H1 (cell line): ENCODE measurements around the gene MUS81. TPM values are rescaled to one million over a fixed set of nuclear protein-coding genes. Genes with fewer than 3 reads are reported as not detected.

Source experiments
- CTCF ChIA-PET: fragments of 300-600 bp; sonication (Branson Sonifier 250); formaldehyde crosslinking; loops from one replicate; lab custom pipeline; 2021; ENCODE audit not compliant: partially characterized antibody; lab: Charles Lee
- POLR2A ChIA-PET: fragments of 300-600 bp; sonication (Branson Sonifier 250); formaldehyde crosslinking; loops from one replicate; lab custom pipeline; 2021; ENCODE audit warnings: inconsistent platforms; ENCODE audit not compliant: partially characterized antibody; lab: Charles Lee
- DNase-seq, 2 experiments: peaks; one replicate each; pipeline versions ENCODE4 v3.0.0 to v3.0.0-alpha.2; 2010 to 2022; ENCODE audit warnings: low spot score in 2 of 2, low read depth in 1 of 2, mixed read lengths in 1 of 2
- FAIRE-seq: peaks from 2 replicates; lab custom pipeline; 2011; peaks lifted over from hg19 to GRCh38; lab: Jason Lieb, UNC
- H2AFZ ChIP-seq: 2 replicates; pipeline ENCODE4 v1.8.1; 2012; ENCODE audit warnings: low read length, inconsistent platforms
- H2AK5ac ChIP-seq: 2 replicates; pipeline ENCODE4 v1.6.1; 2013; ENCODE audit warnings: low read depth, low read length
- H2BK120ac ChIP-seq: replicated peaks from 2 replicates; pipeline ENCODE3; 2013; ENCODE audit warnings: low read depth, low read length, inconsistent platforms
- H2BK12ac ChIP-seq: 2 replicates; pipeline ENCODE4 v1.6.1; 2013; ENCODE audit warnings: low read depth, low read length
- H2BK15ac ChIP-seq: 2 replicates; pipeline ENCODE4 v1.6.1; 2013; ENCODE audit warnings: low read length
- H2BK20ac ChIP-seq: 2 replicates; pipeline ENCODE4 v1.6.1; 2013; ENCODE audit warnings: low read length
- H2BK5ac ChIP-seq: 2 replicates; pipeline ENCODE4 v1.6.1; 2013; ENCODE audit warnings: low read depth, low read length
- H3K14ac ChIP-seq: 2 replicates; pipeline ENCODE4 v1.6.1; 2013; ENCODE audit warnings: inconsistent platforms; ENCODE audit not compliant: insufficient read length
- H3K18ac ChIP-seq: 2 replicates; pipeline ENCODE4 v1.6.1; 2013; ENCODE audit warnings: low read length; ENCODE audit errors: extremely low read depth
- H3K23ac ChIP-seq: 2 replicates; pipeline ENCODE4 v1.6.1; 2013; ENCODE audit warnings: inconsistent platforms; ENCODE audit not compliant: insufficient read length
- H3K23me2 ChIP-seq: 2 replicates; pipeline ENCODE4 v1.6.1; 2013; ENCODE audit warnings: low read depth, low read length
- H3K27ac ChIP-seq: 2 replicates; pipeline ENCODE4 v1.6.1; 2011; ENCODE audit warnings: low read depth, low read length, inconsistent platforms
- H3K27me3 ChIP-seq, 4 experiments: replicated peaks in 1 of 4; 1 replicate in 1 of 4; 2 replicates in 3 of 4; pipeline versions ENCODE4 v1.6.1 to v1.8.1; 2011 to 2013; ENCODE audit warnings: low read length in 3 of 4, mild to moderate bottlenecking in 3 of 4, inconsistent platforms in 2 of 4, mixed read lengths in 2 of 4, moderate library complexity in 1 of 4; ENCODE audit not compliant: control insufficient read depth in 3 of 4, insufficient read depth in 3 of 4; ENCODE audit errors: extremely low read depth in 1 of 4
- H3K36me3 ChIP-seq, 4 experiments: 2 replicates each; pipeline versions ENCODE4 v1.6.1 to v1.8.1; 2011 to 2013; ENCODE audit warnings: mild to moderate bottlenecking in 4 of 4, low read length in 3 of 4, moderate library complexity in 2 of 4, control low read depth in 1 of 4, inconsistent platforms in 1 of 4; ENCODE audit not compliant: insufficient read depth in 4 of 4, control insufficient read depth in 2 of 4
- H3K4ac ChIP-seq: replicated peaks from 2 replicates; pipeline ENCODE3; 2013; ENCODE audit warnings: low read length, low read depth, mixed read lengths, inconsistent platforms; ENCODE audit not compliant: insufficient read length
- H3K4me1 ChIP-seq, 4 experiments: replicated peaks in 1 of 4; 1 replicate in 1 of 4; 2 replicates in 3 of 4; pipeline versions ENCODE4 v1.6.1 to v1.8.1; 2011 to 2013; ENCODE audit warnings: low read length in 3 of 4, inconsistent platforms in 2 of 4, mixed read lengths in 1 of 4; ENCODE audit not compliant: insufficient read depth in 4 of 4, control insufficient read depth in 3 of 4
- H3K4me2 ChIP-seq, 2 experiments: 2 replicates each; pipeline versions ENCODE4 v1.6.1 to v1.8.1; 2011 to 2013; ENCODE audit warnings: low read depth in 2 of 2, low read length in 2 of 2, control low read depth in 1 of 2, inconsistent platforms in 1 of 2, mild to moderate bottlenecking in 1 of 2; ENCODE audit not compliant: insufficient read depth in 1 of 2
- H3K4me3 ChIP-seq, 4 experiments: fragments of 200-600, 300-600 bp in 1 of 4; sonication (generic), shearing (Covaris generic), sonication (Bioruptor Twin) in 1 of 4; 2 replicates each; pipeline versions ENCODE4 v1.5.1 to v1.8.1; 2011 to 2016; ENCODE audit warnings: low read length in 4 of 4, low read depth in 3 of 4, control low read depth in 2 of 4, inconsistent platforms in 2 of 4, mild to moderate bottlenecking in 2 of 4, mixed read lengths in 1 of 4, moderate library complexity in 1 of 4; ENCODE audit not compliant: insufficient read depth in 2 of 4; ENCODE audit errors: extremely low read depth in 1 of 4
- H3K56ac ChIP-seq: replicated peaks from 2 replicates; pipeline ENCODE3; 2013; ENCODE audit warnings: low read depth, mild to moderate bottlenecking, mixed read lengths, low read length, inconsistent platforms; ENCODE audit not compliant: insufficient read length
- H3K79me1 ChIP-seq: 2 replicates; pipeline ENCODE4 v1.6.1; 2013; ENCODE audit warnings: low read depth, low read length, control low read depth
- H3K79me2 ChIP-seq, 2 experiments: 2 replicates each; pipeline versions ENCODE4 v1.6.1 to v1.8.1; 2012 to 2013; ENCODE audit warnings: low read length in 2 of 2, mild to moderate bottlenecking in 2 of 2, inconsistent platforms in 1 of 2; ENCODE audit not compliant: insufficient read depth in 2 of 2, control insufficient read depth in 1 of 2
- H3K9ac ChIP-seq, 4 experiments: replicated peaks in 1 of 4; 1 replicate in 1 of 4; 2 replicates in 3 of 4; pipeline versions ENCODE4 v1.6.1 to v1.8.1; 2011 to 2013; ENCODE audit warnings: low read depth in 3 of 4, low read length in 3 of 4, control low read depth in 2 of 4, mild to moderate bottlenecking in 2 of 4, moderate library complexity in 2 of 4, inconsistent platforms in 1 of 4; ENCODE audit errors: extremely low read depth in 1 of 4
- H3K9me3 ChIP-seq, 2 experiments: 2 replicates each; pipeline versions ENCODE4 v1.6.1 to v1.8.1; 2012 to 2013; ENCODE audit warnings: mild to moderate bottlenecking in 2 of 2, moderate library complexity in 2 of 2, control low read depth in 1 of 2, inconsistent platforms in 1 of 2, low read depth in 1 of 2, low read length in 1 of 2, mixed read lengths in 1 of 2; ENCODE audit not compliant: insufficient read depth in 2 of 2
- H4K20me1 ChIP-seq, 2 experiments: replicated peaks in 1 of 2; 2 replicates each; pipeline versions ENCODE3 to v1.8.1; 2011 to 2013; ENCODE audit warnings: inconsistent platforms in 2 of 2, low read length in 2 of 2, mild to moderate bottlenecking in 1 of 2; ENCODE audit not compliant: insufficient read depth in 2 of 2, control insufficient read depth in 1 of 2
- H4K5ac ChIP-seq: 2 replicates; pipeline ENCODE4 v1.6.1; 2013; ENCODE audit warnings: low read length, low read depth, mixed read lengths, inconsistent platforms; ENCODE audit not compliant: insufficient read length
- H4K8ac ChIP-seq: 2 replicates; pipeline ENCODE4 v1.8.0; 2013; ENCODE audit warnings: mild to moderate bottlenecking, moderate library complexity, low read length, inconsistent platforms; ENCODE audit not compliant: insufficient read depth; ENCODE audit errors: extremely low read depth
- H4K91ac ChIP-seq: replicated peaks from 2 replicates; pipeline ENCODE3; 2013; ENCODE audit warnings: low read length, mixed read lengths, inconsistent platforms; ENCODE audit not compliant: insufficient read length
- BACH1 ChIP-seq: IDR thresholded peaks from 2 replicates; pipeline ENCODE4 v1.6.1; 2012; ENCODE audit warnings: low read length, improper control_type of control experiment
- CTBP2 ChIP-seq: IDR thresholded peaks from 2 replicates; pipeline ENCODE4 v1.7.0; 2011; ENCODE audit warnings: borderline replicate concordance, mild to moderate bottlenecking, moderate library complexity, mixed read lengths, low read length; ENCODE audit not compliant: insufficient read depth, insufficient read length
- JUN ChIP-seq: IDR thresholded peaks from 2 replicates; pipeline ENCODE4 v1.6.1; 2011; ENCODE audit warnings: low read depth, mild to moderate bottlenecking, improper control_type of control experiment, low read length
- MAFK ChIP-seq: IDR thresholded peaks from 2 replicates; pipeline ENCODE4 v1.6.1; 2012; ENCODE audit warnings: low read depth, mild to moderate bottlenecking, improper control_type of control experiment, low read length
- RXRA ChIP-seq: IDR thresholded peaks from 2 replicates; pipeline ENCODE4 v1.6.1; 2011; ENCODE audit warnings: low read depth, mild to moderate bottlenecking, low read length, moderate library complexity; ENCODE audit not compliant: insufficient read depth
- WGBS, 2 experiments: shearing (Covaris generic) in 1 of 2; methylation state at CpG; one replicate each; pipeline versions ENCODE4 v1.1.6 to v1.1.7; 2013 to 2015; ENCODE audit warnings: low lambda C conversion rate in 2 of 2, mixed read lengths in 2 of 2, inconsistent platforms in 1 of 2, low coverage in 1 of 2, missing lambda C conversion rate in 1 of 2; ENCODE audit not compliant: insufficient replicate concordance in 2 of 2, insufficient coverage in 1 of 2, insufficient read length in 1 of 2; ENCODE audit errors: extremely low coverage in 1 of 2, missing lambda C conversion rate in 1 of 2; 5-methylcytosine and 5-hydroxymethylcytosine counted together
- polyA plus RNA-seq, 7 experiments: library from polyadenylated mRNA; depleted of rRNA in 3 of 7; stranded (reverse) in 5 of 7; unstranded in 2 of 7; fragments of >200 nt in 5 of 7; fragments of 200-250 nt in 2 of 7; gene quantifications; 1 replicate in 5 of 7; 2 replicates in 1 of 7; 4 replicates in 1 of 7; pipeline versions ENCODE4 v1.2.1 to v1.2.3, GENCODE V29; 2011 to 2013; ENCODE audit warnings: missing spikeins in 2 of 7, mixed read lengths in 2 of 7
- total RNA-seq: library from RNA; stranded (reverse); fragmentation: NEBNext Ultra II Directional; extraction: Animal tissue kit (Norgen Biotek cat#: 25700); gene quantifications from 2 replicates; pipeline ENCODE4 v1.2.1, GENCODE V29; 2021

MUS81 gene
- total and polyA plus RNA-seq, 2 of the 8 experiments (the other 6 are each of a cell fraction or from before 2014, with no cell fraction given), result 30.2 to 31.5 TPM

- Histone ChIP-seq H3K27me3 (no peaks in the 10 kb centered on the region; a peak in 1 of 7 replicates), H2BK20ac (no peak overlapping the region), H3K36me3 (no peaks in the 10 kb centered on the region), H4K20me1 (peaks cover 0 to 7% of the 10 kb centered on the region in 2 experiments), H3K23ac (no peak overlapping the region), H3K14ac (no peak overlapping the region), H3K79me2 (peaks cover 0 to 7% of the 10 kb centered on the region in 2 experiments; a peak in 2 of 4 replicates), H4K5ac (no peak overlapping the region), H3K9me3 (no peaks in the 10 kb centered on the region), H3K23me2 (peaks cover 13% of the 10 kb centered on the region; the same call in 1 of the 2 replicates), H2BK15ac (no peak overlapping the region), H4K8ac (peak overlapping the region; percentile 84; the same call in 1 of the 2 replicates), H2BK5ac (no peak overlapping the region), H3K4me2 (no peak overlapping the region), H2BK120ac (no peak overlapping the region), H3K4me3 (no peak overlapping the region), H3K56ac (no peak overlapping the region), H3K27ac (no peak overlapping the region), H3K18ac (peak overlapping the region; percentile 63; the same call in 1 of the 2 replicates), H3K4ac (no peak overlapping the region), H3K9ac (no peak overlapping the region), H4K91ac (no peak overlapping the region), H2AFZ (no peak overlapping the region), H3K4me1 (peaks cover 2 to 22% (median 14%) of the 10 kb centered on the region in 4 experiments; a peak in 5 of 7 replicates), H2BK12ac (no peak overlapping the region), H2AK5ac (no peak overlapping the region), H3K79me1 (peaks cover 7% of the 10 kb centered on the region; the same call in 1 of the 2 replicates)
- ChIA-PET CTCF (interaction anchor here (0.8 to 11.7 kb wide), 8 partner anchors 10 to 94 kb away, joined by 3 to 212 read pairs (median 6); partner anchors contain the start of genes CCDC85B, FIBP and MUS81), POLR2A (interaction anchor here (0.6 to 4.9 kb wide), 10 partner anchors 24 to 353 kb away, joined by 3 to 36 read pairs (median 3); partner anchors contain the start of genes CCDC85B, FIBP, MUS81 and RAB1B)
- 65% methylated on average over 13 of the region's 13 CpGs; no CpG with 5 or more reads in 1 of the 2 experiments for WGBS, 2 experiments
- FAIRE-seq, result no peak
- no peak for DNase-seq
- TF ChIP-seq BACH1 (peak; percentile 83), JUN (no peak), RXRA (no peak), CTBP2 (no peak), MAFK (peak; percentile 43; the same call in 1 of the 2 replicates)
These were observed 55.6 kb downstream of the MUS81 start for GRCh38 chr11:65915821-65916251.
